Panc1 (cell line): Measurements from ENCODE around the gene FBXW7. TPM values are rescaled to one million over a fixed set of nuclear protein-coding genes. Genes with fewer than 3 reads are reported as not detected.

Source experiments
- ATAC-seq: fragments of 200-7000 bp; cut with Tn5 transposase; 2 replicates; pipeline ENCODE4 v1.9.1; 2020; ENCODE audit warnings: mild to moderate bottlenecking, moderate library complexity
- BruUV-seq: library from RNA; stranded (reverse); fragments of 400-500 nt; replicated peaks from 2 replicates; lab custom pipeline; 2021; lab: Mats Ljungman, UMichigan
- CTCF ChIA-PET: fragments of 300-600 bp; sonication (Branson Sonifier 250); formaldehyde crosslinking; loops from one replicate; lab custom pipeline; 2022; ENCODE audit warnings: antibody characterized with exemption; lab: Charles Lee
- POLR2A ChIA-PET: fragments of 300-600 bp; sonication (Branson Sonifier 250); formaldehyde crosslinking; loops from one replicate; lab custom pipeline; 2022; ENCODE audit warnings: antibody characterized with exemption; lab: Charles Lee
- DNase-seq: peaks from one replicate; pipeline ENCODE4 v3.0.0-alpha.2; 2010; ENCODE audit warnings: low read depth, low spot score
- H3K27ac ChIP-seq: 2 replicates; pipeline ENCODE4 v1.5.1; 2011; ENCODE audit warnings: mild to moderate bottlenecking, low read length, inconsistent platforms
- H3K27me3 ChIP-seq: fragments of 200-500 bp; sonication (Bioruptor generic); 2 replicates; pipeline ENCODE4 v1.6.0; 2014; ENCODE audit warnings: low read length, inconsistent platforms; ENCODE audit not compliant: control insufficient read depth, insufficient read depth
- H3K36me3 ChIP-seq: fragments of 200-500 bp; sonication (Bioruptor generic); 2 replicates; pipeline ENCODE4 v1.5.1; 2014; ENCODE audit warnings: inconsistent platforms, mild to moderate bottlenecking, low read length, moderate library complexity; ENCODE audit not compliant: control insufficient read depth, insufficient read depth
- H3K4me1 ChIP-seq: 2 replicates; pipeline ENCODE4 v1.5.1; 2011; ENCODE audit warnings: inconsistent platforms, mild to moderate bottlenecking, low read length, moderate library complexity; ENCODE audit not compliant: control insufficient read depth, insufficient read depth
- H3K4me3 ChIP-seq, 2 experiments: 2 replicates each; pipeline ENCODE4 v1.5.1; 2011 to 2012; ENCODE audit warnings: low read depth in 2 of 2, low read length in 2 of 2, mild to moderate bottlenecking in 2 of 2, inconsistent platforms in 1 of 2, moderate library complexity in 1 of 2
- H3K9me3 ChIP-seq: fragments of 200-500 bp; sonication (Bioruptor generic); 2 replicates; pipeline ENCODE4 v1.5.1; 2014; ENCODE audit warnings: low read depth, mild to moderate bottlenecking, inconsistent platforms, low read length, moderate library complexity; ENCODE audit not compliant: control insufficient read depth, insufficient read depth
- POLR2AphosphoS5 ChIP-seq: IDR thresholded peaks from 2 replicates; pipeline ENCODE4 v1.6.1; 2012; ENCODE audit warnings: mild to moderate bottlenecking, low read depth, low read length, moderate library complexity
- SIN3A ChIP-seq: IDR thresholded peaks from 2 replicates; pipeline ENCODE4 v1.6.1; 2012; ENCODE audit warnings: low read depth, mild to moderate bottlenecking, low read length, moderate library complexity, borderline replicate concordance; ENCODE audit not compliant: insufficient read depth
- TCF7L2 ChIP-seq: IDR thresholded peaks from 2 replicates; pipeline ENCODE4 v1.6.1; 2011; ENCODE audit warnings: mild to moderate bottlenecking, low read depth, low read length, inconsistent platforms
- in situ Hi-C: cut with HindIII; loops from 2 replicates; pipeline ENCODE4 v1.10.0; 2016; ENCODE audit warnings: low sequenced_read_pairs, low pct_unique_long_range_greater_than_20kb
- intact Hi-C: fragments of 100-400 bp; cut with micrococcal nuclease; formaldehyde crosslinking; loops from one replicate; pipeline ENCODE4 v1.10.0; 2022; ENCODE audit not compliant: unreplicated experiment
- total RNA-seq: library from RNA; stranded (reverse); gene quantifications from one replicate; pipeline ENCODE4 v1.2.1, GENCODE V29; 2021; ENCODE audit not compliant: unreplicated experiment
- TF ChIP-seq, protein P1 (sequence below), 2 experiments: IDR thresholded peaks; 2 replicates each; pipeline ENCODE4 v1.6.1; 2011 to 2012; ENCODE audit warnings: low read depth in 2 of 2, control low read depth in 1 of 2, low read length in 1 of 2, mild to moderate bottlenecking in 1 of 2, moderate library complexity in 1 of 2; ENCODE audit not compliant: insufficient read depth in 1 of 2
- TF ChIP-seq, protein P2 (sequence below): fragments of 450-650 bp; IDR thresholded peaks from 2 replicates; pipeline ENCODE4 v1.5.1; 2017; ENCODE audit warnings: mild to moderate bottlenecking

Gene FBXW7
- total RNA-seq, 1 experiment from 2014 or later, result 16.2 TPM

DNA sequence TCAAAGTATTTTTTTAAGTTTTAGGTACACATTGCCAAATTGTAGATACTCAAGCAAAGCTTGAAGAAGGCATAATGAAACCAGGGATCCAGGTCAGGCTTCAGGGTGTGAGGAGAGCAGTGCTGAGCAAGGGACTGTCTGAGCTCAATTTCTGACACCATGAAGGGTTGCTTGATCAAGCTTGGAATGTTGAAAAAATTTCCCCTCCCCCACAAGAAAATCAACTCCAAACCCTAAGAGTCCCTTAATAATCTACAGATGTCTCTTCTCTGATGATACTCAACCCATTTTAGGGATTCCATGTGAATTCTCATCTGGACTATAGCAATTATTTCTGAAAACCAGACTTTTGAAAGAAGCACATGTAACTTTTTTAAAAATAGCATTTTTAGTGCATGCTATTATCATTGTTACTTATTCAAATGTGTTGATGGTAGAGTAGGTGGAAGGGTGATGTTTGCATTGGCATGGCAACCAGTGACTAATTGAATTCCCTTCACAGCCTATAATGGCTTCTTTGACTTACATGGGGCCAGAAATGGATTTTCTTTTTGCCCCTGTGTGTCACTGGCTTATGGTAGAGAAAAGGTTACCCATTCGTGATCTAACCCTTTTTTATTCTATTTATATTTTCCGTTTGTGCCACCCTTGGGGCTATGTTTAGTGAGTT lies 252.0 kb downstream of the FBXW7 start:
- Histone ChIP-seq H3K36me3 (no peaks in the 10 kb centered on the region), H3K4me1 (no peaks in the 10 kb centered on the region), H3K4me3 (no peak overlapping the region), H3K27ac (no peak overlapping the region), H3K9me3 (no peaks in the 10 kb centered on the region), H3K27me3 (no peaks in the 10 kb centered on the region)
- POLR2A ChIA-PET, result no interaction called here
- no peak for ATAC-seq
- intact Hi-C loops, result no loop called here
- in situ Hi-C loops, result no loop called here
- DNase-seq, result no peak
- no peak for TF ChIP-seq SIN3A
- TF ChIP-seq, protein P1, sequence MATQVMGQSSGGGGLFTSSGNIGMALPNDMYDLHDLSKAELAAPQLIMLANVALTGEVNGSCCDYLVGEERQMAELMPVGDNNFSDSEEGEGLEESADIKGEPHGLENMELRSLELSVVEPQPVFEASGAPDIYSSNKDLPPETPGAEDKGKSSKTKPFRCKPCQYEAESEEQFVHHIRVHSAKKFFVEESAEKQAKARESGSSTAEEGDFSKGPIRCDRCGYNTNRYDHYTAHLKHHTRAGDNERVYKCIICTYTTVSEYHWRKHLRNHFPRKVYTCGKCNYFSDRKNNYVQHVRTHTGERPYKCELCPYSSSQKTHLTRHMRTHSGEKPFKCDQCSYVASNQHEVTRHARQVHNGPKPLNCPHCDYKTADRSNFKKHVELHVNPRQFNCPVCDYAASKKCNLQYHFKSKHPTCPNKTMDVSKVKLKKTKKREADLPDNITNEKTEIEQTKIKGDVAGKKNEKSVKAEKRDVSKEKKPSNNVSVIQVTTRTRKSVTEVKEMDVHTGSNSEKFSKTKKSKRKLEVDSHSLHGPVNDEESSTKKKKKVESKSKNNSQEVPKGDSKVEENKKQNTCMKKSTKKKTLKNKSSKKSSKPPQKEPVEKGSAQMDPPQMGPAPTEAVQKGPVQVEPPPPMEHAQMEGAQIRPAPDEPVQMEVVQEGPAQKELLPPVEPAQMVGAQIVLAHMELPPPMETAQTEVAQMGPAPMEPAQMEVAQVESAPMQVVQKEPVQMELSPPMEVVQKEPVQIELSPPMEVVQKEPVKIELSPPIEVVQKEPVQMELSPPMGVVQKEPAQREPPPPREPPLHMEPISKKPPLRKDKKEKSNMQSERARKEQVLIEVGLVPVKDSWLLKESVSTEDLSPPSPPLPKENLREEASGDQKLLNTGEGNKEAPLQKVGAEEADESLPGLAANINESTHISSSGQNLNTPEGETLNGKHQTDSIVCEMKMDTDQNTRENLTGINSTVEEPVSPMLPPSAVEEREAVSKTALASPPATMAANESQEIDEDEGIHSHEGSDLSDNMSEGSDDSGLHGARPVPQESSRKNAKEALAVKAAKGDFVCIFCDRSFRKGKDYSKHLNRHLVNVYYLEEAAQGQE (IDR thresholded peaks at IDR 0.05; ENCODE audit: insufficient read depth in 1 of 2, low read depth in 2 of 2, low read length in 1 of 2), result no peak
- no peak for TF ChIP-seq TCF7L2
- TF ChIP-seq, protein P2, sequence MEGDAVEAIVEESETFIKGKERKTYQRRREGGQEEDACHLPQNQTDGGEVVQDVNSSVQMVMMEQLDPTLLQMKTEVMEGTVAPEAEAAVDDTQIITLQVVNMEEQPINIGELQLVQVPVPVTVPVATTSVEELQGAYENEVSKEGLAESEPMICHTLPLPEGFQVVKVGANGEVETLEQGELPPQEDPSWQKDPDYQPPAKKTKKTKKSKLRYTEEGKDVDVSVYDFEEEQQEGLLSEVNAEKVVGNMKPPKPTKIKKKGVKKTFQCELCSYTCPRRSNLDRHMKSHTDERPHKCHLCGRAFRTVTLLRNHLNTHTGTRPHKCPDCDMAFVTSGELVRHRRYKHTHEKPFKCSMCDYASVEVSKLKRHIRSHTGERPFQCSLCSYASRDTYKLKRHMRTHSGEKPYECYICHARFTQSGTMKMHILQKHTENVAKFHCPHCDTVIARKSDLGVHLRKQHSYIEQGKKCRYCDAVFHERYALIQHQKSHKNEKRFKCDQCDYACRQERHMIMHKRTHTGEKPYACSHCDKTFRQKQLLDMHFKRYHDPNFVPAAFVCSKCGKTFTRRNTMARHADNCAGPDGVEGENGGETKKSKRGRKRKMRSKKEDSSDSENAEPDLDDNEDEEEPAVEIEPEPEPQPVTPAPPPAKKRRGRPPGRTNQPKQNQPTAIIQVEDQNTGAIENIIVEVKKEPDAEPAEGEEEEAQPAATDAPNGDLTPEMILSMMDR, result no peak
- no peak for TF ChIP-seq POLR2AphosphoS5
- CTCF ChIA-PET, result no interaction called here
- no TSS peak for BruUV-seq

DNA sequence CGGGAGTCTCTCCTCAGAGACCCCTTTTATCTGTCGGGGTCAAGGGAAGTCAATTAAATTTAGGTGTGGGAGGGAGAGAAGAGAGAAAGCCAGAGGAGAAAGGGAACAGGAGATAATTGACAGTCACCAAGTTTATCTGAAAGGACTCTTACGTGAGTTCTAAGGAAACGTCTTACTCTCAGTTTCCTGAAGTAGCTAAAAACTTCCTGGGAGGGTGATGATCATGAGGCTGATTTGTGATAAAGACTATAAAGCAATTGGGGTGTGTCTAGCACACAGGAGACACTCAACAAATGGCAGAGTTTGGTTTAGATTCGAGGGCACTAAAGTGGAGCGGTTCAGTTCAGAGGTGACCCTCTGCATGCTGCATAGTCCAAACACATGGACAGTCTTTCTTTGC lies 254.1 kb downstream of the FBXW7 start:
- TF ChIP-seq, protein P2, result no peak
- in situ Hi-C loops (no loop called here), intact Hi-C loops (no loop called here)
- Histone ChIP-seq H3K27me3 (no peaks in the 10 kb centered on the region), H3K36me3 (no peaks in the 10 kb centered on the region), H3K27ac (no peak overlapping the region), H3K9me3 (no peaks in the 10 kb centered on the region), H3K4me1 (no peaks in the 10 kb centered on the region), H3K4me3 (no peak overlapping the region)
- DNase-seq (no peak), ATAC-seq (no peak)
- BruUV-seq, result no TSS peak
- CTCF ChIA-PET, result no interaction called here
- POLR2A ChIA-PET, result no interaction called here
